ENCODE results near the gene CA6. TPM values are rescaled to one million over a fixed set of nuclear protein-coding genes. Genes with fewer than 3 reads are reported as not detected.

Gene CA6
- total RNA-seq, 1 donor from 2014 or later: not detected

DNA sequence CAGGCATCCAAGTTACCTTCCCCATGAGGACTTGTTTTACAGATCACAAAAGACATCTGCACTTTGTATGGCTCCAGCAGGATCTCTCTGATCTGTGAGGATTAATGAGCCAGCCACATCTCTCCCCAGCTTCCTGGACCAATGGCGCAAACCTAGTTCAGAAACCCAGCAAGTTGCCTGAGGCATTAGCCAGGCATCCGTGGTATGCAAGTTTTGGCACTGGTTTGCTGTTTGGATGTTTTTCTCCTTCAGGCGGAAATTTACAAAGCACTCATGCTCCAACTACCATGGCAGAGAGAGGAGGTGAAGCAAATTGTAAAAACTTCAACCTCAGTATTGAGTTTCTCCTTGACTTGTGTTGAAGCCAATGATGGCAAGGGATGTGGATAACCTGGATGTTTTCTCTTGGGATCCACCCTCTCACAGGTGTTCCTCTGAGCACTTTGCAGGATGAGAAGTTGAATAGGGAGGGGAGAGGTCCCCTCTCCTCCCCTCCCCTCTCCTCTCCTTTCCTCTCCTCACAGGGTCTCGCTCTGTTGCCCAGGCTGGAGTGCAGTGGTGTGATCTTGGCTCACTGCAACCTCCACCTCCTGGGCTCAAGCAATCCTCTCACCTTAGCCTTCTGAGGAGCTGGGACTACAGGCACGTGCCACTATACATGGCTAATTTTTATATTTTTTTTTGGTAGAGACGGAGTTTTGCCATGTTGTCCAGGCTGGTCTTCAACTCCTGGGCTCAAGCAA lies 41.6 kb upstream of the CA6 start:
- Mint-ChIP-seq H3K9me3 (no peaks in the 10 kb centered on the region), H3K36me3 (no peaks in the 10 kb centered on the region), H3K4me3 (no peak overlapping the region), H3K27me3 (ENCODE audit: low read depth) (no peaks in the 10 kb centered on the region), H3K4me1 (peaks cover 37% of the 10 kb centered on the region), H3K27ac (peak overlapping the region; percentile 91)
- DNase-seq (ENCODE audit: low spot score in 2 of 2, unreplicated experiment in 2 of 2): peak; percentile 50 to 77
- TF ChIP-seq, protein P1, sequence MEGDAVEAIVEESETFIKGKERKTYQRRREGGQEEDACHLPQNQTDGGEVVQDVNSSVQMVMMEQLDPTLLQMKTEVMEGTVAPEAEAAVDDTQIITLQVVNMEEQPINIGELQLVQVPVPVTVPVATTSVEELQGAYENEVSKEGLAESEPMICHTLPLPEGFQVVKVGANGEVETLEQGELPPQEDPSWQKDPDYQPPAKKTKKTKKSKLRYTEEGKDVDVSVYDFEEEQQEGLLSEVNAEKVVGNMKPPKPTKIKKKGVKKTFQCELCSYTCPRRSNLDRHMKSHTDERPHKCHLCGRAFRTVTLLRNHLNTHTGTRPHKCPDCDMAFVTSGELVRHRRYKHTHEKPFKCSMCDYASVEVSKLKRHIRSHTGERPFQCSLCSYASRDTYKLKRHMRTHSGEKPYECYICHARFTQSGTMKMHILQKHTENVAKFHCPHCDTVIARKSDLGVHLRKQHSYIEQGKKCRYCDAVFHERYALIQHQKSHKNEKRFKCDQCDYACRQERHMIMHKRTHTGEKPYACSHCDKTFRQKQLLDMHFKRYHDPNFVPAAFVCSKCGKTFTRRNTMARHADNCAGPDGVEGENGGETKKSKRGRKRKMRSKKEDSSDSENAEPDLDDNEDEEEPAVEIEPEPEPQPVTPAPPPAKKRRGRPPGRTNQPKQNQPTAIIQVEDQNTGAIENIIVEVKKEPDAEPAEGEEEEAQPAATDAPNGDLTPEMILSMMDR (IDR thresholded peaks at IDR 0.05; ENCODE audit: unreplicated experiment): no peak

DNA sequence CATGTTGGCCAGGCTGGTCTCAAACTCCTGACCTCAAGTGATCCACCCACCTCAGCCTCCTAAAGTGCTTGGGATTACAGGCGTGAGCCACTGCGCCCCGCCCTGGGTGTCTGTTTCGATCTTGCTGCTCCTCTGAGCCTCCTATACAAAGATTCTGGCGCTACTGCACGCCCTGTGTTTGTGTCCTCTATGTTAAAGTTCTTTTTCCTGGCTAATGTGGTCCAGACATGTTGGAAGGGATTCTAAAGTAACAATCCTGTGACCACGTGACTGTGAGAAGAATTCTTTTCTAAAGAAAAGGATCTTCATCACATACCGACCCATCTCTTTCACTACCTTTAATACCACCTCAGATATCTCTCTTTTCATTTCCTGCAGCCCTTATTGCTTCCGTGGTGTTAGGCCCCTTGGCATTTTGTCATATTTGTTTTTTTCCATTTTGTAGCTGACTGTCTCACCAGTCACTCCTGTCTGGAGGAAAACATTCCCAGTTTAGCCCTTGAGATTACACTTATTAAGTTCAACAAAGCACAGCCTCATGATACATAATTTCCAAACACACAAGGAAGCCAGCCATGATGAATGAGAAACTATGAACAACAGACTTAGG lies 40.0 kb upstream of the CA6 start:
- TF ChIP-seq, protein P1 (IDR thresholded peaks at IDR 0.05; ENCODE audit: unreplicated experiment): no peak
- H3K36me3 Mint-ChIP-seq: peaks cover 4% of the 10 kb centered on the region
- H3K4me3 Mint-ChIP-seq: no peak overlapping the region
- no peaks in the 10 kb centered on the region for H3K27me3 Mint-ChIP-seq (ENCODE audit: low read depth)
- DNase-seq (ENCODE audit: low spot score in 2 of 2, unreplicated experiment in 2 of 2): no peak
- peaks cover 6% of the 10 kb centered on the region for H3K9me3 Mint-ChIP-seq
- H3K27ac Mint-ChIP-seq: peak overlapping the region; percentile 76
- peaks cover 37% of the 10 kb centered on the region for H3K4me1 Mint-ChIP-seq

DNA sequence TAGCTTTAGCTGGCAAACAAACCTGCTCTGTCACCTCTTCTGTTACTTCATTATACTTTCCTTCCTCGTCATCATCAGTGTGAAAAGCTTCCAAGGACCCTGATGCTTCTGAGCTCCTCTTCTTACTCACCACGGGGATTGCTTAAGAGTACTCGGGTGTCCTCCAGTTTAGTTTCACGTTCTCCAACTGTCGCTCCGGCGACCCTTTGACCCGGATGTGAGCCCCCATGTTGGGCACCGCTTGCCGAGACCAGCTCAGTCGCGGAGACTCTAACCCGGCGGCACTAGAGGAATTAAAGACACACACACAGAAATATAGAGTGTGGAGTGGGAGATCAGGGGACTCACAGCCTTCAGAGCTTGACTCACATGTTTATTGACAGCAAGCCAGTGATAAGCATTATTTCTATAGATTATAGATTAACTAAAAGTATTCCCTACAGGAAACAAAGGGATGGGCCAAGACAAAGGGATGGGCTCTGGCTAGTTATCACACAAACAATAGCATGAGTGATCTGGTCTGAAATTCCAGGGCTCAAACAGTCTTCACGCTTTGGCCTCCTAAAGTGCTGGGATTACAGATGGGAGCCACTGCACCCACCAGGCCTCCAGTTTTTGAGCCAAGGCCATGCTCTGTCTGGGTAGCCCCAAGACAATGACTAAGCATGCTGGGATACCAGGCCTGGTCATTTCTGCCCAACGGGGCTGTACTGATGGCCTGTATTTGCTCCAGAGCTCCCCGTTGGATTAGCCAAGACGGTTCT lies 37.1 kb upstream of the CA6 start:
- Mint-ChIP-seq H3K27me3 (ENCODE audit: low read depth) (no peaks in the 10 kb centered on the region), H3K9me3 (peaks cover 6% of the 10 kb centered on the region), H3K36me3 (peaks cover 4% of the 10 kb centered on the region), H3K27ac (no peak overlapping the region), H3K4me3 (no peak overlapping the region), H3K4me1 (peaks cover 29% of the 10 kb centered on the region)
- TF ChIP-seq, protein P1 (IDR thresholded peaks at IDR 0.05; ENCODE audit: unreplicated experiment): no peak
- no peak for DNase-seq (ENCODE audit: low spot score in 2 of 2, unreplicated experiment in 2 of 2)

DNA sequence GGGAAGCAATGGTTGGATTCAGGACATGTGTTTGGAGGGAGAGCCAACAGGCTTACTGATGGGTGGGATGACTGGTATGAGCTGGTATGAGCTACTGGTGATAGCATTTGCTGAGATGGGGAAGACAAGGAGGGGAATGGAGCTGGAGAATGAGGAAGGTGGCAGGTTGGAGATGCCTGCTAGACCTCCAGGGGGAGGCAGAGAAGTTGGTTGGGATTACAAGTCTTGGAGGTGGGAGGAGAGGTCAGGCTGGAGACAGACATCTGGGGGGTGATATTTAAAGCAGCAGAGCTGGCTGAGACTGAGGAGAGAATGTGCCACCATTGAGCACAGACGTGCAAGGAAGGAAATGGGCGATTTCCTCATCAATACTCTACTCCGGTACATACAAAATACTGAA lies 35.3 kb upstream of the CA6 start:
- DNase-seq (ENCODE audit: low spot score in 2 of 2, unreplicated experiment in 2 of 2): no peak
- H3K27me3 Mint-ChIP-seq (ENCODE audit: low read depth): no peaks in the 10 kb centered on the region
- peaks cover 6% of the 10 kb centered on the region for H3K9me3 Mint-ChIP-seq
- no peak overlapping the region for H3K4me3 Mint-ChIP-seq
- TF ChIP-seq, protein P1 (IDR thresholded peaks at IDR 0.05; ENCODE audit: unreplicated experiment): no peak
- peaks cover 4% of the 10 kb centered on the region for H3K36me3 Mint-ChIP-seq
- peaks cover 20% of the 10 kb centered on the region for H3K4me1 Mint-ChIP-seq
- H3K27ac Mint-ChIP-seq: no peak overlapping the region

DNA sequence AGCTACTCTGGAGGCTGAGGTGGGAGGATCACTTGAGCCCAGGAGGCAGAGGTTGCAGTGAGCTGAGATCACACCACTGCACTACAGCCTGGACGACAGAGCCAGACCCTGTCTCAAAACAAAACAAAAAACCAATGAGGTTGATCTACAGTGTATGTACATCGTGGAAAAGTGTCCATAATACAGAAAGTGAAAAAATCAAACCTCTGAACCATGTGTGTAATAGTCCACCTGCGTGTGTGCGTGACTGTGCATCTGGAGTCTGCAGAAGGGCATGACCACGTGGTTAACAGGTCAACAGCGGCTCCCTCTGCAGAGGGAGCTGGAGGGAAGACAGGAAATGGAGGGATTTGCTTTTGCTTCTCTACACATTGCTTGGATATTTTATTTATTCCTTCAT lies 34.8 kb upstream of the CA6 start:
- DNase-seq (ENCODE audit: low spot score in 2 of 2, unreplicated experiment in 2 of 2): no peak
- Mint-ChIP-seq H3K27me3 (ENCODE audit: low read depth) (no peaks in the 10 kb centered on the region), H3K4me1 (peaks cover 20% of the 10 kb centered on the region), H3K9me3 (peaks cover 6% of the 10 kb centered on the region), H3K36me3 (peaks cover 4% of the 10 kb centered on the region), H3K27ac (no peak overlapping the region), H3K4me3 (no peak overlapping the region)
- TF ChIP-seq, protein P1 (IDR thresholded peaks at IDR 0.05; ENCODE audit: unreplicated experiment): no peak

Measured in mesothelial cell of epicardium (in vitro differentiated cells).